ENCODE measurements around the gene NOTCH1.

GRCh38 chr9:136497916-136498695 lies 47.7 kb downstream of the NOTCH1 start:
- TF ChIP-seq RNF2 (conservative IDR thresholded peaks at IDR 0.05; ENCODE audit: low read depth) (no peak), TAF1 (CRISPR knock-in tag; IDR thresholded peaks at IDR 0.05) (no peak), ZNF274 (CRISPR knock-in tag; IDR thresholded peaks at IDR 0.05) (no peak), CBX5 (CRISPR knock-in tag; IDR thresholded peaks at IDR 0.05; ENCODE audit: borderline replicate concordance) (no peak), ZBTB33 (CRISPR knock-in tag; IDR thresholded peaks at IDR 0.05) (no peak), ZMAT3 (CRISPR knock-in tag; conservative IDR thresholded peaks at IDR 0.05) (no peak)
